ENCODE measurements around the gene HTR4. TPM values are rescaled to one million over a fixed set of nuclear protein-coding genes. Genes with fewer than 3 reads are reported as not detected.
"Not testable (repeated sequence)": the region's sequence is repeated elsewhere in the genome, so short reads cannot be mapped to it uniquely, and the experiment has no call there.

The HTR4 gene
- total RNA-seq, 2 donors from 2014 or later: not detected

- no peak overlapping the region for H3K27ac ChIP-seq (ENCODE audit: low read depth, low read length)
- no peaks in the 10 kb centered on the region for H3K27me3 Mint-ChIP-seq (ENCODE audit: insufficient read depth)
- WGBS, 2 experiments (ENCODE audit: insufficient coverage in 1 of 2, insufficient read length in 1 of 2): 93% methylated on average over 5 of the region's 6 CpGs; no CpG with 5 or more reads in 1 of the 2 experiments
Observed at GRCh38 chr5:148681157-148682057, 27.1 kb upstream of the HTR4 start.

GRCh38 chr5:148673704-148674103 lies 19.4 kb upstream of the HTR4 start:
- not testable (repeated sequence) for H3K36me3 Mint-ChIP-seq (ENCODE audit: low read depth); H3K9ac ChIP-seq (ENCODE audit: extremely low read depth, low read length, poor library complexity, severe bottlenecking); H3K4me1 Mint-ChIP-seq; H3K27ac Mint-ChIP-seq; H3K36me3 ChIP-seq (ENCODE audit: control insufficient read depth, insufficient read depth, low read length); H3K4me1 ChIP-seq (ENCODE audit: control insufficient read depth, insufficient read depth, low read length); H3K27me3 ChIP-seq (ENCODE audit: control insufficient read depth, insufficient read depth, low read length, poor library complexity, severe bottlenecking); H3K4me3 Mint-ChIP-seq; H3K27ac ChIP-seq (ENCODE audit: low read depth, low read length); H3K4me3 ChIP-seq (ENCODE audit: low read length); DNase-seq
- Mint-ChIP-seq H3K9me3 (peaks cover 40% of the 10 kb centered on the region), H3K27me3 (ENCODE audit: insufficient read depth) (peaks cover 16% of the 10 kb centered on the region)
- 86 to 94% methylated on average over 2 to 6 of the region's 6 CpGs for WGBS, 2 experiments (ENCODE audit: insufficient coverage in 1 of 2, insufficient read length in 1 of 2)
- H3K9me3 ChIP-seq (ENCODE audit: control insufficient read depth, low read length): peaks cover 11% of the 10 kb centered on the region

More at GRCh38 chr5:148681157-148682057, 27.1 kb upstream of the HTR4 start:
- peaks cover 58% of the 10 kb centered on the region for H3K4me1 Mint-ChIP-seq
- H3K27ac Mint-ChIP-seq: no peak overlapping the region
- DNase-seq: no peak
- no peak overlapping the region for H3K4me3 Mint-ChIP-seq
- Histone ChIP-seq H3K9ac (ENCODE audit: extremely low read depth, low read length, poor library complexity, severe bottlenecking) (no peak overlapping the region), H3K9me3 (ENCODE audit: control insufficient read depth, low read length) (no peaks in the 10 kb centered on the region), H3K4me1 (ENCODE audit: control insufficient read depth, insufficient read depth, low read length) (peaks cover 32% of the 10 kb centered on the region), H3K36me3 (ENCODE audit: control insufficient read depth, insufficient read depth, low read length) (no peaks in the 10 kb centered on the region), H3K4me3 (ENCODE audit: low read length) (no peak overlapping the region), H3K27me3 (ENCODE audit: control insufficient read depth, insufficient read depth, low read length, poor library complexity, severe bottlenecking) (no peaks in the 10 kb centered on the region)
- no peak for TF ChIP-seq CTCF (conservative IDR thresholded peaks at IDR 0.05)
- no peaks in the 10 kb centered on the region for H3K36me3 Mint-ChIP-seq (ENCODE audit: low read depth)
- H3K9me3 Mint-ChIP-seq: no peaks in the 10 kb centered on the region

- peaks cover 6% of the 10 kb centered on the region for H3K4me1 ChIP-seq (ENCODE audit: control insufficient read depth, insufficient read depth, low read length)
- Mint-ChIP-seq H3K4me1 (peaks cover 9% of the 10 kb centered on the region), H3K4me3 (no peak overlapping the region), H3K9me3 (peaks cover 6% of the 10 kb centered on the region), H3K27me3 (ENCODE audit: insufficient read depth) (peaks cover 8% of the 10 kb centered on the region), H3K36me3 (ENCODE audit: low read depth) (no peaks in the 10 kb centered on the region), H3K27ac (no peak overlapping the region)
- no peak overlapping the region for H3K4me3 ChIP-seq (ENCODE audit: low read length)
- no peak for TF ChIP-seq CTCF (conservative IDR thresholded peaks at IDR 0.05)
- no peak overlapping the region for H3K27ac ChIP-seq (ENCODE audit: low read depth, low read length)
- no peaks in the 10 kb centered on the region for H3K9me3 ChIP-seq (ENCODE audit: control insufficient read depth, low read length)
- DNase-seq: no peak
- H3K36me3 ChIP-seq (ENCODE audit: control insufficient read depth, insufficient read depth, low read length): no peaks in the 10 kb centered on the region
- WGBS, 2 experiments (ENCODE audit: insufficient coverage in 1 of 2, insufficient read length in 1 of 2): 85% methylated on average over 2 of the region's 4 CpGs; no CpG with 5 or more reads in 1 of the 2 experiments
- no peak overlapping the region for H3K9ac ChIP-seq (ENCODE audit: extremely low read depth, low read length, poor library complexity, severe bottlenecking)
- no peaks in the 10 kb centered on the region for H3K27me3 ChIP-seq (ENCODE audit: control insufficient read depth, insufficient read depth, low read length, poor library complexity, severe bottlenecking)
Observed at GRCh38 chr5:148666353-148666752, 12.0 kb upstream of the HTR4 start.

Measured in endodermal cell (in vitro differentiated cells).